ENCODE data around the gene TFPI.

TFPI gene

DNA sequence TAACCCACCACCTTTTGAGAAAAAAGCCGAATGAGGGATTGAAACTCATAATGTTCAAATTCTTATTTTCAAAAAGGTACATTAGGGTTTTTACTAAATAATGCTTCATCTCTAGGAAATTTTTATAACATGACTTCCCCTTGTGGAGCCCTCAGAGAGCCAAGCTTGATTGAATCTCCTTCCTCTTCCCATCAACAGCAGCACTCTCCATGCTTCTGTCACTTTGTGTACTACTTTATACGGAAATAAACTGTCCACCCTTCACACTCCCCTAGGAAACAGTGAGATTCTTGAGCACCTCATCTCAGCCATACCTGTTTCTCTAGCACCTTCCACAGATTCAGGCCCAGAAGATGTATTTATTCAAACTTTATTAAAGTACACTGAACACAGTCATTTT is 51.8 kb downstream of the TFPI start:
- DNase-seq = no peak

DNA sequence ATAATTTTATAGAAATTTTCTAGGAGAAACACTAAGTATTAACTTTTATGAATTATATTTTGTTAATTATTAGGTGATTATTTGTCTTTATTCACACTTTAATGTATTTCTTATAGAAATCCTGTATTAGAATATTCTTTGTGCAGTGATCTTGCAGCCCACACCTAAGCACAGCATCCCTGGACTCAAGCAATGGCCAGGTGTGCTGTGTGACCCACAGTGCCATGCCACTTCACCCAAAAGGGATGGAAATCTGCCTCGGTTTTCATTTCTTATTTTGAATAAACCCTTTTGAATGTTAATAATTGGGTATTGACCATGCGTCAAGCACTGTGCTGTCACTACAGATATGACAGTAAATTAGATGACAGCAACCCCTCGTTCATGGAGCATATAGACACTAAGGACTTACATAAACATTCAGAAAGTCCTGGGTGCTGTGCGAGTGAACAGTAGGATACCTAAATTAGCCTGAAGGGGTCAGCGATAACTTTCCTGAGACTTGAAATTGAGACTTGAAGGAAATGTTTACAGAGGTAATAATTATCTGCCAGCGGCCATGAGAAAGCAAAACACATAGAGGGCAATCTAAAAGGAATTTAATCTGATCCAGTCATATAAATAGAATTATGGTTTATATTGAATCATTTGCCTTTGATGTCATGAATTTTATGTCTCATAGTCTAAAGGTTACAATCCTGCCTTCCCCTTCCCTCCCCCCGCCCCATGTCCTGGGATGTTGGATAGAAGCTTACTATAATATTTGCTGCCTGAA is 53.5 kb downstream of the TFPI start:
- peak; percentile 63 for DNase-seq

DNA sequence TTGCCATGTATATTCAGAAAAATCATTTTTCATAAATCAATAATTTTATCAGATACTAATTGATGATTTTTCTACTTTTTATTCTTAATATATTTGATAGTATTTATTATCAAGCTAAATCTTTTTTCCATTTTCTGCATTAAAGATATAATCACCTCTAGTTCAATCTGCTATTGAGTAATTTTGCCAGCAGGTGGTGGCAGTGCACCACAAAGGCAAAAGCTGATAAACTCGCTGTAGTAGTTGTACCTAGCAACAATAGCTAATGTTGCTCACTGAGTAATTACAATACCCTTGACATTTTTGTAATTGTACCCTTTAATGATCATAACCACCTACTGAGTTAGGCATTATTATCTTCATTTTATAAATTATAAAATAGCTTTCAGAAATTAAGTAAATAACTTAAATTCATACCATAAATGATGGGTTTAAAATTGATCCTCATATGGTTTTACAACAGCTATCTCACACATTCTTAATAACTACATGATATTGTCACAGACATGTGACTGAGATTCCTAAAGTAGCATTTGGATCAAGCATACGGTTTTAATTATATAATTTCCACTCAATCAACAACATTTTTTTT is 54.2 kb downstream of the TFPI start:
- peak; percentile 89 for DNase-seq

DNA sequence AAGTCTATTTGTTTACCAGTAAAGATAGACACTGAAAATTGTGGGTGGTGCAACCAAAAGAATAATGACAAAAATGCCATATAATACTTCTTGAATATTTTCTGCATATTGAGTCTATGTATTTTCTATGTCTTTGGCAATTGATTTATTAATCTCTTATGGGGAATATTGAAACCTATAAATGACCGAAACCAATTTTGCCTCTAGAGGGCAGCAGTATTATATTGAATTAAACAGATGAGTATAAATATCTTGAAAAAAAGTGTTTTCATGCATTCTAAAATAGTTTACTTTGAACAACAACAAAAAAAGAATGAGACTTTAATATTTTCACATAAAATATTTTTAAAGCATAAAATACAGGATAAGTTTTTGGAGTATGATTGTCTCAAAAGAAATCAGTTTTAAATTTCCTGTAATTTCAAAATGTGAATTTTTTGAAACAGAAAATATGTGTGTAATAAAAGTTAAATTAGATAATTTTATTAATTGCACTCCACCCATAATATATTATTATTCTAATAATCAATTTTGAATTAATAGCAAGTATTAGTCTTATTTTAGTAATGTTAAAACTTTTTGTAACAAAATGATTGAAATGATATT is 56.3 kb downstream of the TFPI start:
- DNase-seq = peak; percentile 64

DNA sequence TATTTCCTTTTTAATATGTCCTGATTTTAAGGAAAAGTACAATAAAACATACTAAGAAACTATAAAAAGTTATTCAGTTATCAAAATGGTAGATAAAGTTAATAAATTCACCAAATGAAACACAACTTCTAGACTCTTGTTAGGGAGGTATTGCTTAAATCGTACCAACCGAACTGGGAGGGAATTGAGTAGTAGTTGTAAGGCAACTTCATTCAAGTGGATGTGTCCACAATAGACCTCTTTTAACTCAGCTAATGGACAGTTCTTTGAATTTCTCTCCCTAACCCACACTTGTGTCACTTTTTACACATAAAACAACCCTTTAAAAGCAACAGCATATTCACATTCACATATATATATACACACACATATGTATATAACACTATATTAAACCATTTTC is 57.1 kb downstream of the TFPI start:
- DNase-seq = no peak

DNA sequence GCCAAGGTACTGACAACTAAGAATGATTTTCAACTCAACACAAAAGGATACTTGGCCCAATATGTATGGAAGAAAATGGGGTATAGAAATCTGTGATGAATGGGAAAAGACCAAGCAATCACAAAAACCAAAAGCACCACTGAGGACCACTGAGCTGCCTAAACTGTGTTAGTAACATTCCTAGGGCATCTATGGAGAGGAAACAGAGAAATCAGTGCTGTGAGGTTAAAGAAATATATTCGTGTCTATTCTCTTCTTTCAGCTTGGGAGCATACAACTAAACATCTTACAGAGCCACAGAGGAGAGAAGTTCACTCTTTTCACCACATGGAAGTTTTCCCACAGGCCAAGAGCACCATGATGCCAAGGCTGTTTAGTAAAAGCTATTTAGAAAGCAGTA is 58.9 kb downstream of the TFPI start:
- DNase-seq = no peak

DNA sequence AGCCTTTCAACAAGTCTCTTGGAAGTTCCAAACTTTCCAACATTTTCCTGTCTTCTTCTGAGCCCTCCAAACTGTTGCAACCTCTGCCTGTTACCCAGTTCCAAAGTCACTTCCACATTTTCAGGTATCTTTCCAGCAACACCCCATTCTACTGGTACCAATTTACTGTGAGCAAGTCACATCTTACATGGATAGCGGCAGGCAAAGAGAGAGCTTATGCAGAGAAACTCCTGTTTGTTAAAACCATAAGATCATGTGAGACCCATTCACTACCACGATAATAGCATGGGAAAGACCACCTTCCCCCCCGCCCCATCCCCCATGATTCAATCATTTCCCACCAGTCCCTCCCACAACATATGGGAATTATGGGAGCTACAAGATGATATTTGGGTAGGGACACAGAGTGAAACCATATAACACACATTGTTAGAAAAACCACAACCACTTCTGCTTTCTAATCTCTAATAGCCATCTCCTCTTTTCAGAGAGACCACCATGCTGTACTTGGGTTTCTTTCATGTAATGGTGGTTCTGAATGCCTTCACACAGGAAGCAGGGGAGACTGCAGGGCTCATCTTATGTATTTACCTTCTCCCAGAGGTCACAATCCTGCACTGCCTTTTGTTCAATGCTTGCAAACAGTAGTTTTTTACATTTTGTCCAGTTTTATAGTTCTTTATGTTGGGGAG is 60.2 kb downstream of the TFPI start:
- no peak for DNase-seq

DNA sequence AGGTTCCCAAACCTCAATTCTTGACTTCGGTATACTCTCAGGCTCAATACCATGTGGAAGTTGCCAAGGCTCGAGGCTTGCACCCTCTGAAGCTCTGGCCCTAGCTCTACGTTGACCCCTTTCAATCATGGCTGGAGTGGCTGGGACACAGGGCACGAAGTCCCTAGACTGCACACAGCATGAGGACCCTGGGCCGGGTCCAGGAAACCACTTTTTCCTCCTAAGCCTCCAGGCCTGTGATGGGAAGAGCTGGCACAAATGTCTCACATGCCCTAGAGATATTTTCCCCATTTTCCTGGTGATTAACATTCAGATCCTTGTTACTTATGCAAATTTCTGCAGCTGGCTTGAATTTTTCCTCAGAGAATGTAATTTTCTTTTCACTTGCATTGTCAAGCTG is 61.1 kb downstream of the TFPI start:
- DNase-seq = no peak

DNA sequence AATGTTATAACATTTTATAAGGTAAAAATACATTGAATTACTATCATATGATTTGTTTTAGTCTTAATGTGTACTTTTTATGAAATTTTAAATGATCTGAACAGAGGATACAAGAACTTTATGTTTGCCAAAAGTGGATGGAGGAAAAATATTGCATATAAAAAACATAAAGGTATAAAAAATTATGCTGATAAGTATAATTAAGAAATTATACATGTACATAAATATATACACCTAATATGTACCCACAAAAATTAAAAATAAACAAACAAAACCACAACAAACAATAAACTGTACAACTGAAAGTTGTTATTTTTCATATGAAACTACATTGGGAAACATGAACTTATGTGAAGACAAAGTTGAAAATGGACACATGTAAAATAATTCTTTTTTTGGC is 68.0 kb downstream of the TFPI start:
- no peak for DNase-seq

DNA sequence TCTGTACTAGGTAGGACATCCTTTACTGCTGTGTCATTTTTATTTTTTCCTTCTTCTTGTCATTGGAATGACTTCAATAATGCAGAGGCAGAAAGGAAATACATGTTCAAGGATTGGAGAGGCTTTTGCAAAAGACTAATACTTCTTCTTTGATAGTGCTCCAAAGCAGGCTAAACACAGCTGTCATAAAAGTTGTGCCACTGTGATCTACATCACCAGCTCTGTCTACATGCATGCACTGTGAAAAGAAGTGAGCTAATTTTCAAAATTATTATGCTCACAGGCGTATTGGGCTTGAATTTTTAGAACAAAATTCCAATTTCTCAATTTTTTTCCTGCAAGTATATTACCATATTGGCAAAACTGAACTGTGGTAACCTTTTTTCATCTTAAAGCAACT is 68.7 kb downstream of the TFPI start:
- no peak for DNase-seq

DNA sequence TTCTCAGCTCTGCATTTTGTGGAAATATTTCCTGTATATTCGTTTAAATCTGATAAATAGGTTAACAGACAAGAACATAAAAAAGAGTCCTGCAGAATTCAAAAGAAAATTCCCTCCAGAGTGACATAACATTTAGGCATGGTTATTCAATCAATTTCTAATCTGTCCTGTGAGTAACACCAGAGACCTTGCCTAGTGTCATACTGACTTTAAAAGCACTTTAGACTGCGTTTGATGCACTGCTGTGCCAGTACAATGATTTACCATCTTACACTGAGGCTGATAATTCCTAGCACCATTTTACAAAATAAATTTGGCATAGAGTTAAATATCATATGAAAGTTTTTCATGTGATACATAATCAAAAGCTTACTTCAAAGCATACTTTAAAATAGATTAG is 70.7 kb downstream of the TFPI start:
- no peak for DNase-seq

DNA sequence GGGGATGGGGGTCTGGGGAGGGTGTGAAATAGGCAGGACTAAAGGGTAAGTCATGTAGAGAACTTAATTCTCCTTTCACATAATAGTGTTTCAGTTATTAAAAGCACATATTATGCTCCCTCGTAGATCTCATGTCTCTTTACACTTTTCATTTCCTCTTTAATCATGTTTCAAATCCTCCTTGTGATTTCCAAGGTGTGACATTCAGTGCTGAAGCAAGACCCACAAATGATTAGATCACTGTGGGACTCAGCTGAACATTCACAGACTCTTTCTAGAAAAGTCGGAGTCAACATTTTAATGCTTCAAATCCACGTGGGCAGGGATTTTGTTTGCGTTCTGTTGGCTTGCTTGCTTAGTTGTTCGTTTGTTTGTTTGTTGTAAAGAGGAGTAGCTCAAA is 71.4 kb downstream of the TFPI start:
- DNase-seq = no peak

DNA sequence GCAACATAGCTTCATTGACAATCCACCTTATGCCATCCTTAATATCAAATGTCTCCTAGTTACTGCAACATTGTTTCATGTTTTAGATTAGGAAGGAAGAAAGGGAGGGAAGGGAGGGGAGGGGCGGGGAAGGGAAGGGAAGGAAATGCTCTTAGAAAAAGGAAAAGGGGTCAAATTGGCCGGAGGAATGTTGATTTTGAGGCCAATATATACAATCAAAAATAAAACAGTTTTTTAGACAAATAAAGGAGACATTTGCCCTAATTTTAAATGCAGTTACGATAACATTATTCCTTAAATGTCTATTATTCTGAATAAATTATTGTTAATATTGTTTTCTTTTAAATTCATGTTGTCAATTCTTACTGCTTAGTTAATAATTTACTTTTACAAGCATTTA is 72.7 kb downstream of the TFPI start:
- no peak for DNase-seq

DNA sequence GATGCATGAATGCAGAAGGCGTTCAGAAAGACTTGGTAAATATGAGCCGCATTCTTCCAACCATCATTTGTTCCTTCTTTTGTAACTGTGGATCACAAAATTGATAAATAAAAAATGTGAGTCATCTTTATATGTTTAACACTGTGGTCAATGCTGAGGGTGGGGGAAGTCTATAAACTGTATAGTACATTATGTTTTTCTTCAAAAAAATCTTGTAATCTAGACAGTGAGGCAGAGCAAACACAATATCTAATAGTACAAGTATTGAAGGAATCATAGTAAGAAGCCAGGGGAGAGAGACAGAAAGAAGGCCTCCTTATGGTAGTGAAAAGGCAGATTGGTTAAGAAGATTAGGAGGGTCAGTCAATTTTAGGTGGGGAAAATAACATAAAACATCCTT is 75.5 kb downstream of the TFPI start:
- no peak for DNase-seq

DNA sequence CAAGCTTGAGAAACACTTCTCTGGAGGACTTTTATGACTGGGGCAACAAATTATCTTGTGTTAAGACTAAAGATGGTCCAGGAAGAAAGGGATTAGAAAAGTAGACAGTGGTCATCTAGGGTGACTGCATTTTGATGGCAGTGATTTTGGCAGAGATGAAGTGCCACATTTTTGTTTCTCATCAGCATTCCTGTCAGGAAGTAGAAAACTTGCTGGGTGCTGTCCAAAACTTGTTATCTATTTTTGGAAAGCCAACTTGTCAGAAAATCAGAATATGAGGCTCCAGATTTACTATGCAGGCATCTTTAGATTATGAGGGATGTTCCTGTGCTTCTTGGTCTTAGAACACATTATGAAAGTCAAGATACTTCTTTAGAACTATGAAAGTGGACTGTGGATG is 77.2 kb downstream of the TFPI start:
- no peak for DNase-seq

DNA sequence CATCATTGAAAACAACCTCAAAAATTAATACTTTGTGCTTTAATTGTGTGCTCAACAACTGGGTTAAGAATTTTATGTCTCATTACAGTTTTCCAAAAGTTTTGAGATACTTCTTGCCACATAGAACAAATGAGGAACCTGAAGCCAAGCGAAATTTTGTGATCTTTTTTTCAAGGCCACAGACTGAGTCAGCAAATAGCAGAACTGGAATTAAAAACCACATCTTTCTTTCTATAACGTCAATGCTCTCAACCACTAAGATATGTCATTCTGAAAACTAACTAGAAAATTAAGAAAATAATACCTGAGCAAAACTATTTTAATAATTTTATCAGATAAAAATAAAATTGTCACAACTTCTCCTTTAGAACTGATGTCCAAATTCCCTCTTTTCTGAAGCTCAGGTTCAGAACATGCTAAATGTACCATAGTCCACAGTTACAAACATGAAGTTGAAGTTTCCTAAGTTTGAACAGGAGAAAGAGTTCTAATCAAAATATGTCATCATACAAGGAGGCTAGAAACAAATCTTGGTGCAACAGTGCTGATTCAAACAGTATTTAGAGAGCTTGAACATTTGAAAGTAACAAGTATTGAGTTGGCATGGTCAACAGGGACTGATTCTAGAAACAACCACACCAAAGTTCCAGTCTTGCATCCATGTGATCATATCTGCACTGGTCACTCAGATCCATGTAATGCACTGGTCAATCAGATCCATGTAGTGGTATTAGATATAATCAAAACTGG is 78.6 kb downstream of the TFPI start:
- no peak for DNase-seq

DNA sequence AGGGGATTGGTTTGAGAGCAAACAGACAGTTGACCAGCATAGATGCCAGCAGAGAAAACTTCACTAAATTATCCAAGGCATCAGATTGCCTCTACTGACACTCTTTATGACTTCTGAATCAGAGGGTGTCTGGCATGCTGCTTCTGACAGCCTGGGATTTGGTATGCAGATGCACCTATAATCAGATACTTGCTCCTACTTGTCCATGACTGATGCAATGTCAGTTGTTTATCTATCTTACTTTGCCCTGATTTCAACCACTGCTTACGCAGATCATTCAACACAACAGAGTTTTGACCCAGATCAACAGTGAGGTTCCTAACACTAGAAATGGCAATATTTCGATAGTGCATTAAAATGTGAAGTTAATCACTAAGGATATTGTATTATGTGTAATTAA is 83.5 kb downstream of the TFPI start:
- no peak for DNase-seq

DNA sequence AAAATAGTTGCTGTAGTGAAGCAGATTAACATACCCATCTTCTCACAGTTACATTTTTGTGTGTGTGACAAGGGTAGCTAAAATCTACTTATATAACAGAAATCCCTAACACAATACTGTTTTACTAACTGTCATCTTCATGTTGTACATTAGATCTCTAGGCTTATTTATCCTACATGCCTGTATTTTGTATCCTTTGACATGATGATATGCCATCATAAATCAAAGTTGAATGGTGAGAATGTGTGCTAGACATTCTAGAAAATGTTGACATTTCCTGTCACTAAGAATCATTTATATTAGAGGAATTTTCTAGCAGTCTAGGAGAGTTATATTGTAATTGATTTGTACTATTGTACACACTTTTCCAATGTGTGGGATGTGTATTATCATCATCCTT is 84.7 kb downstream of the TFPI start:
- no peak for DNase-seq

DNA sequence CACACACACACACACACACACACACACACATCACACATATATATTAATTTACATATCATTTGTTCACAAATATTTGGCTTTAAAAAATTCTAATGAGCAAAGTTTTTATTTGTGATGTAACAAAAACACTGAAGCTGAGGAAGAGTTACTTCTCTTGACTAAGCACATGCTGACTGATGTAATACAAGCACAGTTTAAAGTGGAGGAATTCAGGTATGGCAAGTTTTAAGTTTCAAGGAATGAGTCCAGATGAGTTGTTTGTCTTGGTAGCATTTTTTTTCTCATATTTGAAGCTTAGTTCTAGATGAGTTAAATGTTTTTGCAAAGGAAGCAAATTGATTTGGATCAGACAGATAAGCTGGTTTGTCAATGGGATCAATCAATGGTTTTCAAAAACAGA is 86.0 kb downstream of the TFPI start:
- DNase-seq = no peak

DNA sequence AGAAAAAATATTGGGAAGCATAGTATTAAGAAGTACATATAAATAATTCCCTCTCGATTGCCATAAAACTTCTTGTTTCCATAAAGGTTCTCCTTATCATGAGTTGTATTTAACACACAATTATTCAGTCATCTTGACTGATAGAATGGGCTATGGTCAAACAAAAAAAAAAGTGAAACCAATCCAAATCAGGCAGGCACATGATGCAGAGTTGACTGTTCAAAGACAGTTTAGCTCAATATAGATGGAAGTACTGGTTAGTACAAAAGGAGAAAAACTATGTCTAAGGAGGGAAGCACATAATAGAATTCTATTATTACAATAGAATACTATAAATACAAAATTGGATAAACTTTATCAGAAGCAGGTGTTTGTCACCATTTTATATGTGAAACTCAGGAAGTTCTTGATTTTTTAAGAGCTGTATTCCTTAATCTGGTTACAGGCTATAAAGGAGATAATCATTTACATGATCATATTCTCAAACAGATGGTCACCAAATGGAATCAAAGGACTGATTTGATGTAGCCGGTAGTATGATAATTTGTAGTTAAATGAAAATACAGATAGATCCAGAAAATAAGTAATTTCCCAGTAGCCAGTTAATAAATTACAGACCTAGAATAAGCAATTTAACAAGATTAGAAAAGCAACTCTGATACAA is 88.0 kb downstream of the TFPI start:
- DNase-seq = no peak

DNA sequence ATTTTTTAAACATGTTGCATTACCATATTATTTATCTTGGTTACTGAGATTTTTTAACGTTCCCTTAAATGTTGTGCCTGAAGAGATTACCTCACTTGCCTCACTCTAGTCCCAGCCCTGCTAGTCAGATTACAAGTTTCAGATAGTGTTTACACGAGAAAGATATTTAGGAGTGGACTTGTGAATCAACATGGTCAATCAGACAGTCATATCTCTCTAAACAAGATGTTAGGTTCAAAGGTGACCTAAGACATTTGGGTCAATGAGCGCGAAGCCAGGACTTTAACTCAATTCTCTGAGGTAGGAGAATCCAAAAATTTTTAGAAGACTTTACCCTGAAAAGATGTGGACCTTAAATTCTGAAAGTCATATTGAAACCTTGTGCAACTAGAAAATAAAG is 91.4 kb downstream of the TFPI start:
- DNase-seq = no peak

All from DMS53 (cell line).